Activated CD8-positive, alpha-beta memory T cell treated with anti-CD3 and anti-CD28 coated beads, Interleukin-2, amount 50 U/mL, for 24 hours (primary cell): ENCODE measurements around the gene PCSK7.

Source experiments
- DNase-seq: peaks from one replicate; pipeline ENCODE4 v3.0.0-alpha.2; 2020; ENCODE audit errors: extremely low read depth

The PCSK7 gene

DNA sequence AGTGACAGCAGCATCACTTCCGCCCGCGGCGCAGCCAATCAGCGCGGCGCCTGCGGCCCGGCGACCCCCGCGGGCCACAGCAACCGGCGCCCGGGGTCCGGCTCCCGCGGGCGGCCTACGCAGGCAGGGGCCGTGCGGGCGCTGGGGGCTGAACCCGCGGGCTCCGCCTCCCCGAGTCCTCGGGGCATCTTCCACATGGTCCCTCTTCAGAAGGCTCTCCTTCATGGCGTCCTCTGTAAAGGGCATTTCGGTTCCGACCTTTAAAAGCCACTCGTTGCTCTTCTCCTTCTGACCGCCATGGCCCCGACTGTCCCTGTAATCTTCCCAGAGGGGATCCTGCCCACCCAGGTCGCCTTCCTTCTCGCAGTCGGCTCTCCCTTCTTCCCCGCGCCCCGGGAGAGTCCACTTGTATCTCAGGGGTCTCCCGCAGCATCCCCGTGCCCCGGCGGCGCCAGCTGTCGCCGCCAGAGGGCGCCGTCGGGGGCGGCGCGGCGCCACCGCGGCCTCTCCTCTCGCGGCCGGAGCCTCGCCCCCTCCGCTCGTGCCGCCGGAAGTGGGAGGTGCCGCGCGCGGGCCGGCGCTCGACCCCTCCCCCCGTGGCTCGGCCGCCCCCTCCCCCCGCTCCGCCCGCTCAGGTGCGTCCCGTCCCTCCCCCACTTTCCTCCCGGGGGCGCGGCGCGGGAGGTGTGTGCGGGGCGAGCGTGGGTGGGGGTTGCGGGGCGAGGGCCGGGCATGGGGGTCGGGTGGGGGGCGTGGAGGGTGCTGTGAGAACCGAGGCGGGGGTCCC is 412 bp upstream of the PCSK7 start, which contains the start of gene RNF214:
Gene RNF214 (plus strand): TSS at position 580 of the 787 bp plus-strand sequence. CDS start 1,602 bp downstream, outside the sequence.
- peak; percentile 19 for DNase-seq

DNA sequence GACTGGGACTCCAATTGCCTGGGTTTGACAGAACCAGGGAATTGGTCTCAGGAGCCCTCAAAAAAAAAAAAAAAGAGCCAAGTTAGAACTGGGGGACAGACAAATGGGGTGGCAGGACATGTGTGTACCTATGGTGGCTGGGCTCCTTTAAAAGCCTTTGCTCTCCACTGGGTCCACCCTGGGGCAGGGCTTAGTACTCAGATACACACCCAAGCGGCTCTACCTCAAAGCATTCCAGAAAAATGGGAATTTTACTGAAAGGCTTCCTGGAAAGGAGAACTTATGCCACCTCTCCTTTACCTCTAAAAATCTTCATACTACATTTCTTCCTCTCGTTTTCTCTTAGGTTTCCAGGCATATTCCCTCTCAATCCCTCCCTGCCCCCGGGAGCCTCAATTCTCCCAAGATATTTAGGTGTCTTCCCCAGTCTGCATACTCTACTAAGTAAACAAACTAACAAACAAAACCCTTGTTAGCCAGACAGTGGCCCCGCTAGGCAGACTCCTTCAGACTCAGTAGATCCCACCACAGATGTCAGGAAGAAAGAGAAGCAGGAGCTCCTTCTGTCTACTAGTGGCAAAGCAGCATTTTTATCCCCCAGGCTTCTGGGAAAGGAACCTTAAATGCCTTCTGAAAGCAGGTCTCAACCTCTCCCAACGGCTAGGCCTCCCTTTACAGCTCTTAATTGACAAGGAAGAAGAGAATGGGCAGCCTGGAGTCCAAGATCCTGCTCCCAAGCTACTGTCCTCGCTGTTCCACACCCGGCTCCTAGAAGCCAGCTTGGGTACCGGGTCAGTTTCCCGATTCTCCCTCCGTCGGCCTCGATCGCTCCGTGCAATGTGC is 653 bp downstream of the PCSK7 start:
- DNase-seq, result no peak

DNA sequence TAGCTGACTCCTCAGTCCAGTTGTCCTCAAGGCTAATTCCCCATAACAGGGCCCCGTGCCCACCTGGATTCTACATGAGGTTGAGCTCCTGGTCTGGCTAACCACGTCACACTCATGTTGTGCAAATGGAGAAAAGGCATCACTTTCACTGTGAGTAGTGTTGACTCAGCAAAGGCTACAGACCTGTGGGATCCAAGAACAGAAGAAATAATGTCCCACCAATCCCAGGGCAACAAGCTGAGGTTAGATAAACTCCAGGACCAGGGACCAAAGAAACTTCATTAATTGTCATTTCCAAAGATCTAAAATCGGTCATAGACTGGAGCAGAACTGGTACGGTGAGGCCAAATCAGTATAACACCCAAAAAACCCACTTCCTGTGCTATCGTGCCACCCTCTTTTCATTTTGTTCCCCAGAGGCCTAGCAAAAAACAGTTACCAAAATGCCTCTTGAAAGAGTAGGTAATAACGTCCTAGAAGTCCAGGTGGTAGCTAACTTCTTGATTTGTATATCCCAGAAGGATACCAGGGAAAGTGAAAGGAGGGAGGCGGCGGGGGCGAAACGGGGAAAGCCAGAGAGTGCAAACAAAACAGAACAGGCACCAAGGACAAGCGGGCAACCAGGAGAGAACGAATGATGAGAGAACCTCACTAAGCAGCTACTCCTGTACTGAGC is 1.4 kb downstream of the PCSK7 start:
- DNase-seq, result peak; percentile 37

GRCh38 chr11:117229931-117230285 is 2.0 kb downstream of the PCSK7 start:
- DNase-seq, result no peak

- no peak for DNase-seq
Measured at GRCh38 chr11:117229411-117229810, 2.5 kb downstream of the PCSK7 start.

- no peak for DNase-seq
Measured at GRCh38 chr11:117228091-117228490, 3.8 kb downstream of the PCSK7 start.

GRCh38 chr11:117226388-117227385 is 5.2 kb downstream of the PCSK7 start:
- no peak for DNase-seq

DNA sequence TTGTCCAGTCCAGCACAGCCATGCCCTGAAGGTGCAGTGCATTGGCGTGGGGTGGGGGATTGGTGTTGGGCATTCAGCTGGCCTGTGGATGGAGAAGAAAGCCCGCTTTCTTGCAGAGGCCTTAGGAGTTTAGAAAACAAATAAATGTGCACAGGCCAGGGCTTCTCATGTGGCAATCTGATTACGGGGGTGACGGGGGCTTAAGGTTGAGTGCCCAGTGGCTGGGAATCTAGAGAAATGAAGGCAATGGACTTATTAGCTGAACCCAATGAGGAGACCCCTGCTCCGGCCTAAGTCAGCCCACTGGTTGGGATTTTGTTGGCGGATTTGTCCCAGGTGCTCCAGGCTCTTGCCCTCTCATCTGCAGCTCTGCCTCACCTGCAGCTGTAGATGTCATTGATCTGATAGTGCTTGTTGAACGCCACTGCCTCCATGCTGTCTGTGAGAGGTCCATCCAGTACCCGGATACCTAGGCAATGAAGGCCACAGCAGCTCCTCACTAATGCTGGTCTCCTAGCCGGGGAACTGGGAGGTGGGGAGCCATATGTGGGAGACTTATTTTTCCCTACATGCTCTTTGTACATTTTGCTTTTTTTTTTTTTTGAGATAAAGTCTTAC is 6.2 kb downstream of the PCSK7 start:
- no peak for DNase-seq

DNA sequence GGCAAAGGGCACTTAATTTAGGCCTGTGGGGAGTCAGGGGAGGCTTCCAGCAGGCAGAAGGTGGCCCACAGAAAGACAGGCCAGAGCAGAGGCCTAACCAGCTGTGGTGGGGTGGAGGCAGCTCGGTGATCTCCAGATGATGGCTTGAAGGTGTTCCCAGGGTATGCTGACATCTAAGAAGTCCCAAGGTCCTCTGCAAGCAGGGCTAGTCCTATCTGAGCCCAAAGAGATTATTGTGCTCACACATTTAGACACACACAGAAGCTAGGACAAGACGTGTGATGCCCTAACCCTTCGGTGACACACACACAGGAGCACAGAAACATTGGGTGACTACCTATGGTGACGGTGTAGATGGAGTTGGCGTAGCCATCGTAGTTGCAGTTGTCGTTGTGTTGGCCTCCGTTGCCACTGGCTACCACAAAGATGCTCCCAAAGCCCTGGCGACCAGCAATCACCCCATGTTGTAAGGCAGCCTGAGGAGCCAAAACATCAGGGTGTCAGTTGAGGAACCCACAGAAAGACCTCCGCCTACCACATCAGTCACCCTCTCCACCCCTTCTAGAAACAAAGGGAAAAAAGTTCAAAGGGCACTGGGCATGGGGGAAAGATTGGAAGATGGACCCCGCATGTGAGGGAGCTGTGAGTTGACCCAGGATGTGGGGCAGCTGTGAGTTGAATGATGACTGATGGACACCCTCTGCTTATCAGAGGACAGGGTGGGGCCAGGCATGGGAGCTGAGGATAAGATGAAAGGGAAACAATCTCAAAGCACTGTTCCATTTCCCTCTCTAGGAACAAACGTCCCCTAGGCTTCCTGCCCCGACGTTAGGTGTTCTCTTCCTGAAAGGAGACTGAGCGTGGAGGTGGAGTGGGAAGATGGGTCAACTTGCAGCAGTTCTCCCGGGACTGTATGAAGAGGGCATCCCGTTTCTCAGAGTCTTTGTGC is 7.9 kb downstream of the PCSK7 start:
- no peak for DNase-seq

DNA sequence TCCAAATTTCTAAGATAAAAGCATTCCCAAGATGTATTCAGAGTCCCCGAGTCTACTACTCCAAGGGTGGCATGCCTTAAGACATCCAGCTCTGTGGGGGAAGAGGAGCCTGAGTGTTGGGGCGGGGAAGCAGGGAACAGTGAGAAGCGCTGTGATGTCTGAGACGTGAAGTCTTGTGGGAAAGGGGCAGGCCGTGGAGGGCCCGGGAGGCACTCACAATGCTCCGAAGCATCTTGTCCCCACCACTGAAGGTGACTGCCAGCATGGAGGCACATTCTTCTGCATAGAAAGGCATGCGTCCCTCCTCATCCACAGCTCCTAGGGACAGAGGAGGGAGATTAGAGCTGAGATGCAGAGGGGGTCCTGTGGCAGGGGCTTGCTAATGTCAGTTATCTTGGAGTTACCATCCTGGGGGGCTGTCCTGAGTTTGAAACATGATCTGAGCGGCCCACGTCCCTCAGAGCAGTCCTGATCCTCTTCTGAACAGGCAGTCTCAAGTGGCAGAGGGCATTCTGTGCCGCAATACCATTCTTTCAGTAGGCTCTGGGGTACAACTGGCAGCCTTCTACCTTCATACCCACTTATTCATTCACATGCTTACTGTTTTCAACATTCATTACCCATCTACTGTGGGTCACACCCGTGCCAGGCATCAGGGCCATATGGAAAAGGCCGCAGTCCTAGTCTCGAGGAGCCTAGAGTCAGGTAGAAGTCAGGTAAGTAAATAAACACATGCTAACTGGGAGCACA is 8.7 kb downstream of the PCSK7 start:
- DNase-seq, result no peak

DNA sequence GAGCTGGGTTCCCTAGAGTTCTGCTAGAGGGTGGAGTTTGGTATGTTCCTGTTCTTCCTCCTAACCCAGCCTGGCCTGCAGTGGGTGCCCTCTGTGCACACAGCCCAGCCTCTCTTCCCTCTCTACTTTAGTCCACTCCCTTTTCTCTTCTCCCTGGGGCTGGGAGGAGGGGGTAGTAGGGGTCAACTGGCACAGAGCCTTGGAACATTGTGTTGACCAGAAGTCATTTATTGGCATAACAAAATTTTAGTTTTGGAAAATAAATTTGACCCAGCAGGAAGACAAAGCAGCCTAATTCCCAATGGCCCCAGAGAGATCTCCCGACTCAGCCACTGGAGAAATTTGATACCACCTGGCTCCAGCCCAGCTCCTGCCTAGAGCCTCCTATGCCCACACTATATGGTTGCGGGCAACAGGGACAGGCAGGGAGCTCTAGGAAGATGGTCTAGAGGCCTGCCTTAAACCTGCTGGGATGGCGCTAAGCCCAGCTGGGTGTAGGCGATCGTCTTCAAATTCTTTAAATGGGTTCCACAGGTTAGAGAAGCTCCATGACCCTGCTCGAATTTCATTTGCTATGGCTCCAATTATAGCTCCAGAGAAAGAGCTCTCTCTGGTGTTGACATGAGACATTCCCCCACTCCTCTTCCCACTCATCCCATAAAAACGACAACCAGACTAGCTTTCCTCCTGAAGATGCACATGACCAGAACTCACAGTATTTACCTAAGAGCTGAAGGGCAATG is 9.9 kb downstream of the PCSK7 start:
- no peak for DNase-seq

DNA sequence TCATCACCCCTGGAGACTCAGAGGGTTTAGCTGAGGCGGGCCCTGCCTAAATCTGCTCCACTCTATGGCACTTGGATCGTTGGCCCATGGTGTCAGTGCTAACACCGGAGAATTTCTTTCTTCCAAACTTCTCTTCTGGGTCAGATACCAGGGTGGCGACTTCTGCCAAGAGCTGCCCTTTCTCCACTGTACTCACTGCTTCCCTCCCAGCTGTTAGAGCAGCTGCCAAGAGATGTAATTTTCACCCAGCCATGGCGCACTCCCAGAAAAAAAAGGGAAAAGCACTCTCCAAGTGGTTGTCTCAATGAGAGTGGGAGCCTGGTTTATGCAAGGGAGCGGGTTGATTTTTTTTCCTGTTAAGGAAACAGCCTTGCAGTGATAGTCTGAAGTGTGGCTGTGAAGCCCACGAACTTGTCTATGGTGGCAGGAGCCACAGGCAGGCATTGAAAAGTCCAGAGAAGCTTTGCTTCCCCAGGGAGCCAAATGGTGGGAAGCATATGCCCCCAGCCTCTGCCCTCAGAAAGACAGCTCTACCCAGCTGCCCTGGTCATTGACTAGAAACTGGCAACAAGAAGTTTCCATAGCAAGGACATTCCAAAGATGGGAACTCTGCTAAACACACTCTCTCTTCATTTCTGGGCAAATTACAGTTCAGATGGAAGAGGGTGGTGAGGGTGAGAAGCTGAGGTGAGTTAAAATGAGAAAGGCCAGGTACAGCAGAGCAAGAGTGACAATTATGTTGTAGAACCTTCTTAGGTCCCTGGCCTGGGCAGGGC is 10.7 kb downstream of the PCSK7 start:
- no peak for DNase-seq

DNA sequence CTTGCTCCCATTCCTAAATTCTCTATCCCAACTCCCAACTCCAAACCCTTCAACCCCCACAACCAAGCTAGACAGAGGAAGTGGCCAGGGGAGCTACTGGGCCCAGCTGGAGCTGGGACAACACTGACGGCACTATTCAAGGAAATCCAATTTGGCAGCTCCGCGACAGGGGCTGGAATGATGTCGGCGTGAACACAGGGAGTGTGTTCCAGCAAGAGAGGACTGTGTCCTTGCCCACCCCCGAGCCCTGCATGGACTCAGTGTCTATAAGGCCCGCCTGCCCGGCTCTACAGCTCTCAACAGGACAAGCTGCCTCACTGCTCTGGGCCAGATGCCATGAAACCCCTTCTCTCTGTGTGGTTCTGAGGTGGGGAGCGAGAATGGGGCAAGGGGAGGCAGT is 11.3 kb downstream of the PCSK7 start:
- DNase-seq, result no peak

DNA sequence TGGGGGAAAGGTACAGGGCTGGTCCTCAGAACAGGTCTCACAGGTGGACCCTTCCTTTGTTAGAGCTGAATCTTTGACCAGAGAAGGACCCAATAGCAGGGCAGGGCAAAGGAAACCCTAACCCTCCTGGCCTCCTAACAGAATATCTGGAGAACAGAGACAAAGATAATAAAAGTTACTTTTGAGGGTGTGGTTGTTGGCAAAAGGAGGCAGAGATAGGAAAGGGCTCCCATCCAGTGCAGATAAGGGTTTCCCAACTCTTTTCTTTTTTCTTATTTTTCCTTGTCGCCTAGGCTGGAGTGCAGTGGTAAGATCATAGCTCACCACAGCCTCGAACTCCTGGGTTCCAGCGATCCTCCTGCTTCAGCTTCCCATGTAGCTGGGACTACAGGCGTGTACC is 11.9 kb downstream of the PCSK7 start:
- no peak for DNase-seq

- no peak for DNase-seq
Measured at GRCh38 chr11:117219455-117219854, 12.4 kb downstream of the PCSK7 start.

GRCh38 chr11:117219001-117219400 is 12.9 kb downstream of the PCSK7 start:
- no peak for DNase-seq

- DNase-seq, result no peak
Measured at GRCh38 chr11:117218133-117218915, 13.5 kb downstream of the PCSK7 start.
